Fibroblast of the conjunctiva (primary cell): Measurements from ENCODE around the gene SEMA4C.

Source experiments
- DNase-seq: peaks from one replicate; pipeline ENCODE4 v3.0.0-alpha.2; 2010; ENCODE audit warnings: low read depth

The SEMA4C gene

GRCh38 chr2:96819876-96820511 lies 49.9 kb downstream of the SEMA4C start:
- no peak for DNase-seq

GRCh38 chr2:96819128-96819875 lies 50.6 kb downstream of the SEMA4C start:
- DNase-seq = no peak

DNA sequence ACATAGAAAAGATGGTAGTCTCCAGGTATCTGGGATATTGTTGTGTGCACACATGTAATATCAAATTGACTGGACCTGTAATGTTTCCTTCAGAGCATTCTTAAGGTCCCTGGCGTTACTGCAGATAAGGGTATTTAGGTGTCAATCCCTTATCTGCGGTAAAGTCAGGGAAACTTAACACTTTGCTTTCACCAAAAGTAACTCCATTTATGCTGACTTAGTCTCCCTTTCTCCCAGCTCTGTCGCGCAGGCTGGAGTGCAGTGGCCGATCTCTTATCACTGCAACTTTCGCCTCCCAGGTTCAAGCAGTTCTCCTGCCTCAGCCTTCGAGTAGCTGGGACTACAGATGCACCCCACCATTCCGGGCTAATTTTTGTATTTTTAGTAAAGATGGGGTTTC lies 52.0 kb downstream of the SEMA4C start:
- DNase-seq = no peak

GRCh38 chr2:96816836-96817702 lies 52.8 kb downstream of the SEMA4C start:
- no peak for DNase-seq

DNA sequence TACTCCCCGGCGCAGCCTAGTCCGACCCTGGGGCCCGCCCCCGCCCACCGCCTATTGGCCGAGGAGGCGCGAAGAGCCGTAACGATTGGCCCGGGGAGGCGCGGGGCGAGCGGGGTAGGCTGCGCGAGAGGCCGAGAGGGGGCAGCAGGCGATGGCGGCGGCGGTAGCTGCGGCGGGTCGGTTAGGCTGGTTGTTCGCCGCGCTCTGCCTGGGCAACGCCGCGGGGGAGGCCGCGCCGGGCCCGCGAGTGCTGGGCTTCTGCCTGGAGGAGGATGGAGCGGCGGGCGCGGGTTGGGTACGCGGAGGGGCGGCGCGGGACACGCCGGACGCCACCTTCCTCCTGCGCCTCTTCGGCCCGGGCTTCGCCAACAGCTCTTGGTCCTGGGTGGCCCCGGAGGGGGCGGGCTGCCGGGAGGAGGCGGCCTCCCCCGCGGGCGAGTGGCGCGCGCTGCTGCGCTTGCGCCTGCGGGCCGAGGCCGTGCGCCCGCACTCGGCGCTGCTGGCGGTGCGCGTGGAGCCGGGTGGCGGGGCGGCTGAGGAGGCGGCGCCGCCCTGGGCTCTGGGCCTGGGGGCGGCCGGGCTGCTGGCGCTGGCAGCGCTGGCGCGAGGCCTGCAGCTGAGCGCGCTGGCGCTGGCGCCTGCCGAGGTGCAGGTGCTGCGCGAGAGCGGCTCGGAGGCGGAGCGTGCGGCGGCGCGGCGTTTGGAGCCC lies 53.6 kb downstream of the SEMA4C start, which contains the start of gene CNNM3:
Gene CNNM3 (plus strand): TSS at position 142 of the 709 bp plus-strand sequence. CDS start 10 bp downstream, at position 152.
- peak; percentile 71 for DNase-seq

GRCh38 chr2:96815326-96816126 lies 54.4 kb downstream of the SEMA4C start:
- no peak for DNase-seq

GRCh38 chr2:96813656-96814055 lies 56.2 kb downstream of the SEMA4C start:
- DNase-seq = no peak

DNA sequence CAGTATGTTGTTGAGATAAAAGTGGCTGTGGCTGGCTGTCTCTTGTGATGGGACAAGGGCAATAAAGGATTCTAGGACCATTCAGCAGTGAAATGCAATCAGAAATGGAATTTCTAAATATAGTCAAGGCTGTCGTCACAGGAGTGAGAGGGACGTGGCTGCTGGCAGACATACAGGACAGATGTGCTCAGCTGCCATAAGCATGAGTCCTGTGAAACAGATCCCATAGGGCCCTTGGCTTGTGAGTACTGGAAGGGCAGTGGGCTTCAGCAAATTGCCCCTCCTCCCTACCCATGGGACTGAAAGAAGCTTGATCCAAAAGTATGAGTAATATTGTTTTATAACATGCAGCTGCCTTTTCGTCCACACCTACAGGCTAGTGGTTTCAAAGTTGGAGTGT lies 58.0 kb downstream of the SEMA4C start:
- DNase-seq = peak; percentile 59

- DNase-seq = no peak
These were observed 59.1 kb downstream of the SEMA4C start for GRCh38 chr2:96810783-96811192.

GRCh38 chr2:96809951-96810782 lies 59.7 kb downstream of the SEMA4C start:
- no peak for DNase-seq
